Endothelial cell of umbilical vein (primary cell): ENCODE data around the gene HOXB4. TPM values are rescaled to one million over a fixed set of nuclear protein-coding genes. Genes with fewer than 3 reads are reported as not detected.

Experiments used
- BruUV-seq: library from RNA; stranded (reverse); fragments of 400-500 nt; replicated peaks from 2 replicates; lab custom pipeline; 2021; lab: Mats Ljungman, UMichigan
- CTCF ChIA-PET: fragments of 300-600, 350-600 bp; sonication (Branson Sonifier 250); formaldehyde crosslinking; loops from one replicate; lab custom pipeline; 2021; ENCODE audit warnings: antibody characterized with exemption, inconsistent platforms; lab: Charles Lee
- POLR2A ChIA-PET: fragments of 300-600, 350-600 bp; sonication (Branson Sonifier 250); formaldehyde crosslinking; loops from one replicate; lab custom pipeline; 2021; ENCODE audit warnings: antibody characterized with exemption, inconsistent platforms; lab: Charles Lee
- DNase-seq: peaks from one replicate; pipeline ENCODE4 v3.0.0-alpha.2; 2011; ENCODE audit warnings: low read depth, low spot score
- FAIRE-seq: peaks from 2 replicates; lab custom pipeline; 2011; peaks lifted over from hg19 to GRCh38; lab: Jason Lieb, UNC
- H2AFZ ChIP-seq: 2 replicates; pipeline ENCODE4 v1.6.0; 2012; ENCODE audit warnings: low read depth, low read length, control low read depth, inconsistent platforms
- H3K27ac ChIP-seq: 2 replicates; pipeline ENCODE4 v1.5.1; 2011; ENCODE audit warnings: low read depth, mild to moderate bottlenecking, control low read depth, low read length, moderate library complexity; ENCODE audit not compliant: insufficient read depth
- H3K27me3 ChIP-seq, 2 experiments: 2 replicates each; pipeline versions ENCODE4 v1.6.0 to v1.6.1; 2011; ENCODE audit warnings: low read length in 2 of 2, mixed read lengths in 1 of 2; ENCODE audit not compliant: control insufficient read depth in 2 of 2, insufficient read depth in 2 of 2
- H3K36me3 ChIP-seq, 2 experiments: 2 replicates in 1 of 2; 3 replicates in 1 of 2; pipeline ENCODE4 v1.5.1; 2011; ENCODE audit warnings: low read length in 2 of 2, mild to moderate bottlenecking in 1 of 2, moderate library complexity in 1 of 2; ENCODE audit not compliant: control insufficient read depth in 2 of 2, insufficient read depth in 2 of 2; ENCODE audit errors: extremely low read depth in 1 of 2
- H3K4me1 ChIP-seq: 3 replicates; pipeline ENCODE4 v1.5.1; 2011; ENCODE audit warnings: mild to moderate bottlenecking, low read length; ENCODE audit not compliant: control insufficient read depth, insufficient read depth; ENCODE audit errors: extremely low read depth
- H3K4me2 ChIP-seq: 2 replicates; pipeline ENCODE4 v1.6.1; 2011; ENCODE audit warnings: low read length, control low read depth, mixed read lengths; ENCODE audit not compliant: insufficient read depth
- H3K4me3 ChIP-seq, 3 experiments: fragments of 200-600 bp in 1 of 3; sonication (generic), shearing (Covaris generic) in 1 of 3; replicated peaks in 1 of 3; 2 replicates each; pipeline ENCODE4 v1.5.1; 2011 to 2016; ENCODE audit warnings: control low read depth in 3 of 3, low read length in 3 of 3, mild to moderate bottlenecking in 2 of 3, inconsistent platforms in 1 of 3, low read depth in 1 of 3, moderate library complexity in 1 of 3; ENCODE audit not compliant: insufficient read depth in 1 of 3
- H3K79me2 ChIP-seq: 2 replicates; pipeline ENCODE4 v1.6.0; 2012; ENCODE audit warnings: low read length, inconsistent platforms; ENCODE audit not compliant: control insufficient read depth, insufficient read depth
- H3K9ac ChIP-seq: replicated peaks from 2 replicates; pipeline ENCODE3; 2011; ENCODE audit warnings: low read length, control low read depth; ENCODE audit not compliant: insufficient read depth; ENCODE audit errors: extremely low read depth
- H3K9me1 ChIP-seq: replicated peaks from 3 replicates; pipeline ENCODE4 v1.6.0; 2011; ENCODE audit warnings: mild to moderate bottlenecking, low read length; ENCODE audit not compliant: control insufficient read depth, insufficient read depth; ENCODE audit errors: extremely low read depth
- H3K9me3 ChIP-seq: replicated peaks from 2 replicates; pipeline ENCODE4 v1.5.1; 2012; ENCODE audit warnings: low read length, inconsistent platforms; ENCODE audit not compliant: control insufficient read depth, insufficient read depth
- H4K20me1 ChIP-seq: replicated peaks from 2 replicates; pipeline ENCODE3; 2011; ENCODE audit warnings: mild to moderate bottlenecking, low read length; ENCODE audit not compliant: control insufficient read depth, insufficient read depth; ENCODE audit errors: extremely low read depth
- FOS ChIP-seq: IDR thresholded peaks from 2 replicates; pipeline ENCODE4 v1.6.1; 2011; ENCODE audit warnings: mild to moderate bottlenecking, low read length, moderate library complexity, borderline replicate concordance; ENCODE audit not compliant: insufficient read depth
- GATA2 ChIP-seq: IDR thresholded peaks from 2 replicates; pipeline ENCODE4 v1.7.0; 2011; ENCODE audit warnings: low read depth, mild to moderate bottlenecking, moderate library complexity, mixed read lengths, low read length; ENCODE audit not compliant: insufficient read length, insufficient read depth
- JUN ChIP-seq: IDR thresholded peaks from 2 replicates; pipeline ENCODE4 v1.6.1; 2011; ENCODE audit warnings: borderline replicate concordance, low read depth; ENCODE audit not compliant: insufficient read length, insufficient read depth
- MYC ChIP-seq: IDR thresholded peaks from one replicate; pipeline ENCODE4 v1.6.1; 2011; ENCODE audit warnings: mild to moderate bottlenecking, low read depth, low read length
- POLR2A ChIP-seq: IDR thresholded peaks from 2 replicates; pipeline ENCODE4 v1.6.1; 2012; ENCODE audit warnings: low read depth, mild to moderate bottlenecking, control low read depth, low read length
- POLR2AphosphoS5 ChIP-seq: IDR thresholded peaks from 2 replicates; pipeline ENCODE4 v1.6.1; 2012; ENCODE audit warnings: low read depth, mild to moderate bottlenecking, control low read depth, low read length, moderate library complexity; ENCODE audit not compliant: insufficient read depth
- dilution Hi-C: fragments of 300-500 bp; cut with MboI; formaldehyde crosslinking; loops from one replicate; pipeline ENCODE4 v1.15.0; 2019; ENCODE audit warnings: low sequenced_read_pairs; ENCODE audit not compliant: extremely low pct_ligation_motif_present
- intact Hi-C: fragments of 100-400 bp; cut with micrococcal nuclease; formaldehyde crosslinking; loops from one replicate; pipeline ENCODE4 v1.10.0; 2022
- polyA plus RNA-seq, 4 experiments: library from polyadenylated mRNA; depleted of rRNA in 3 of 4; stranded (reverse) in 3 of 4; unstranded in 1 of 4; fragments of >200 nt; gene quantifications; 2 replicates each; pipeline versions ENCODE4 v1.2.1 to v1.2.3, GENCODE V29; 2011 to 2012; ENCODE audit warnings: missing spikeins in 1 of 4
- total RNA-seq: library from RNA; stranded (reverse); gene quantifications from 2 replicates; pipeline ENCODE4 v1.2.3, GENCODE V29; 2021
- TF ChIP-seq, protein P1 (sequence below), 2 donors: IDR thresholded peaks; 1 replicate in 1 of 2; 2 replicates in 1 of 2; pipeline ENCODE4 v1.5.1; 2011; ENCODE audit warnings: low read length in 2 of 2, mild to moderate bottlenecking in 2 of 2, moderate library complexity in 2 of 2, control low read depth in 1 of 2, inconsistent platforms in 1 of 2, low read depth in 1 of 2; ENCODE audit not compliant: insufficient read depth in 1 of 2; ENCODE audit errors: extremely low read depth in 1 of 2

HOXB4 gene
- total and polyA plus RNA-seq, 2 donors (not counting 3 experiments of a cell fraction or from before 2014, with no cell fraction given) = 4.6 to 13.1 TPM

GRCh38 chr17:48532261-48532660 lies 45.9 kb downstream of the HOXB4 start:
- Histone ChIP-seq H3K36me3 (no peaks in the 10 kb centered on the region), H2AFZ (no peak overlapping the region), H3K9me1 (no peaks in the 10 kb centered on the region), H3K4me1 (no peaks in the 10 kb centered on the region), H4K20me1 (no peaks in the 10 kb centered on the region), H3K27me3 (peaks cover 7 to 8% of the 10 kb centered on the region in 2 experiments), H3K9me3 (no peaks in the 10 kb centered on the region), H3K4me2 (no peak overlapping the region), H3K79me2 (no peaks in the 10 kb centered on the region), H3K27ac (no peak overlapping the region), H3K9ac (no peak overlapping the region), H3K4me3 (no peak overlapping the region)
- TF ChIP-seq POLR2A = no peak
- TF ChIP-seq, protein P1, sequence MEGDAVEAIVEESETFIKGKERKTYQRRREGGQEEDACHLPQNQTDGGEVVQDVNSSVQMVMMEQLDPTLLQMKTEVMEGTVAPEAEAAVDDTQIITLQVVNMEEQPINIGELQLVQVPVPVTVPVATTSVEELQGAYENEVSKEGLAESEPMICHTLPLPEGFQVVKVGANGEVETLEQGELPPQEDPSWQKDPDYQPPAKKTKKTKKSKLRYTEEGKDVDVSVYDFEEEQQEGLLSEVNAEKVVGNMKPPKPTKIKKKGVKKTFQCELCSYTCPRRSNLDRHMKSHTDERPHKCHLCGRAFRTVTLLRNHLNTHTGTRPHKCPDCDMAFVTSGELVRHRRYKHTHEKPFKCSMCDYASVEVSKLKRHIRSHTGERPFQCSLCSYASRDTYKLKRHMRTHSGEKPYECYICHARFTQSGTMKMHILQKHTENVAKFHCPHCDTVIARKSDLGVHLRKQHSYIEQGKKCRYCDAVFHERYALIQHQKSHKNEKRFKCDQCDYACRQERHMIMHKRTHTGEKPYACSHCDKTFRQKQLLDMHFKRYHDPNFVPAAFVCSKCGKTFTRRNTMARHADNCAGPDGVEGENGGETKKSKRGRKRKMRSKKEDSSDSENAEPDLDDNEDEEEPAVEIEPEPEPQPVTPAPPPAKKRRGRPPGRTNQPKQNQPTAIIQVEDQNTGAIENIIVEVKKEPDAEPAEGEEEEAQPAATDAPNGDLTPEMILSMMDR (IDR thresholded peaks at IDR 0.05; ENCODE audit: extremely low read depth in 1 of 2, insufficient read depth in 1 of 2, low read depth in 1 of 2, low read length in 2 of 2) = no peak
- TF ChIP-seq JUN = no peak
- TF ChIP-seq FOS = no peak
- ChIA-PET POLR2A (no interaction called here), CTCF (interaction anchor here (1.0 to 1.2 kb wide), 2 partner anchors 12 to 270 kb away, joined by 3 to 5 read pairs; no protein-coding TSS in a partner anchor)
- DNase-seq (no peak), FAIRE-seq (no peak)
- dilution Hi-C loops (no loop called here), intact Hi-C loops (no loop called here)
- BruUV-seq = no TSS peak

DNA sequence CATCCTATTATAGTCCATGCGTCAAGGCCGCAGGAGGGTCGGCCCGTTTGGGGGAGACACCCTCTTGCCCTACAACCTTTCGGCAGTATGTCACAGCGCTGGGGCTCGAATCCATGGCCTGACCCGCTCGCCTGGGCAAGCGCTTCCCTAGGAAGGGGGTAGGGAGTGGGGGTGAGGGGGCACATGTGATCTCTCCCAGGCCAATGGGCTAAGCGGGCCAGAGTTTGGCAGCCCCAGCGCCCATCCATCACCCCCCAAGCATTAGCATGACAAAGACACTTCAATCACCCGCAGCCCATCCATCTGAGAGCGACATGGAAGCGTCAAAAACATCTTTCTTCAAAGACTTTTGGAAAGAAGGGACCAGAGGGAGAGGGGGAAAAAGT lies 47.3 kb downstream of the HOXB4 start, which contains the start of gene HOXB1:
TSS of gene HOXB1 (minus strand) at position 125 of the 386 bp plus-strand sequence. CDS start at position 18, 107 bp downstream.
- ChIA-PET POLR2A (no interaction called here), CTCF (no interaction called here)
- FAIRE-seq = no peak
- H3K36me3 ChIP-seq = no peaks in the 10 kb centered on the region
- no peaks in the 10 kb centered on the region for H3K79me2 ChIP-seq
- peaks cover 13 to 18% of the 10 kb centered on the region in 2 experiments for H3K27me3 ChIP-seq
- dilution Hi-C loops (no loop called here), intact Hi-C loops (no loop called here)
- H3K9me1 ChIP-seq = no peaks in the 10 kb centered on the region
- H3K9me3 ChIP-seq = no peaks in the 10 kb centered on the region
- no peak within 1 kb of the TSS for H3K4me3 ChIP-seq
- no peaks in the 10 kb centered on the region for H3K4me1 ChIP-seq
- no peak within 1 kb of the TSS for H2AFZ ChIP-seq
- H4K20me1 ChIP-seq = no peaks in the 10 kb centered on the region
- BruUV-seq = no TSS peak
- no peak for TF ChIP-seq POLR2AphosphoS5
- TF ChIP-seq GATA2 = no peak
- TF ChIP-seq MYC = no peak
- no peak within 1 kb of the TSS for H3K27ac ChIP-seq
- no peak within 1 kb of the TSS for H3K9ac ChIP-seq
- no peak for DNase-seq
- no peak within 1 kb of the TSS for H3K4me2 ChIP-seq
